HG03378 (cell line): ENCODE results near the gene ARL2.

Experiments used
- ATAC-seq: cut with Tn5 transposase; IDR thresholded peaks from one replicate; pipeline ENCODE4 v1.9.1; 2021; ENCODE audit warnings: mild to moderate bottlenecking, moderate library complexity; ENCODE audit not compliant: unreplicated experiment

ARL2 gene

DNA sequence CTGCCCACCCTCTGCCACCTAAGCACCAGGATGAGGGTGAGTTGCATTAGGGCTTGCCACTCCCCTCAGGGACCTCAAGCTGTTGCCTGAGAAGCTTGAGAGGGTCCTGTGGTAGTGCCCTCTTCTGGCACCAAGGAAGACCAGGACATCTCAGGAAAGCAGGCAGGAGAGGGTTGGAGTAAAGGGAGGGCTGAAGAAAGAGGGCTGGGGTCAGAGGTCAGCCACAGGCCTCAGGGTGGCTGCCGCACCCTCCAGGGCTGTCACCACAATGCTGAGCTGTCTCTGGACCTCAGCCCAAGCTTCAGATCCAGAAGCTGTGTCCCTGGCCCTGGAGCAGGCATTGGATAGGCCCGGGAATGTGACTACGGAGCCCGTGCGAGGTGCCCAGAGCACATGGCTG, 31.1 kb downstream of the ARL2 start:
- ATAC-seq: no peak

DNA sequence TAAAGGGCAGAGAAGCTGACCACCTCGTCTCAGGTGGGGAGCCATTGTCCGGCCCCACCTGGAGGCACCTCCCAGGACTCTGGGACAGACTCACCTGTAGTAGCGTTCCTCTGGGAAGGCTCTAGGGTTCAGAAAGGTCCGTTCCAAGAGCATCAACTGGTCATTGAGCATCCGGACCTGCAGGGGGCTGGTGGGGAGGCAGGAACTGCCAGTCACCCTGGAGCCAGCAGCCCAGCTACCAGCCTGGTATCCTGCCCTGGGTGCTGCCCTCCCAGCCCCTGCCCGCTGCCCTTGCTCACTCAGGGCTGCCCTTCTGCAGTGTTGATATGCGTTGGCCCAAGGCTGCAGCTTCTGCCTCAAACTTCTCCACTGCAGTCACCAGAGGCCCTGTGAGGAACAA, 31.8 kb downstream of the ARL2 start:
- ATAC-seq: no peak

DNA sequence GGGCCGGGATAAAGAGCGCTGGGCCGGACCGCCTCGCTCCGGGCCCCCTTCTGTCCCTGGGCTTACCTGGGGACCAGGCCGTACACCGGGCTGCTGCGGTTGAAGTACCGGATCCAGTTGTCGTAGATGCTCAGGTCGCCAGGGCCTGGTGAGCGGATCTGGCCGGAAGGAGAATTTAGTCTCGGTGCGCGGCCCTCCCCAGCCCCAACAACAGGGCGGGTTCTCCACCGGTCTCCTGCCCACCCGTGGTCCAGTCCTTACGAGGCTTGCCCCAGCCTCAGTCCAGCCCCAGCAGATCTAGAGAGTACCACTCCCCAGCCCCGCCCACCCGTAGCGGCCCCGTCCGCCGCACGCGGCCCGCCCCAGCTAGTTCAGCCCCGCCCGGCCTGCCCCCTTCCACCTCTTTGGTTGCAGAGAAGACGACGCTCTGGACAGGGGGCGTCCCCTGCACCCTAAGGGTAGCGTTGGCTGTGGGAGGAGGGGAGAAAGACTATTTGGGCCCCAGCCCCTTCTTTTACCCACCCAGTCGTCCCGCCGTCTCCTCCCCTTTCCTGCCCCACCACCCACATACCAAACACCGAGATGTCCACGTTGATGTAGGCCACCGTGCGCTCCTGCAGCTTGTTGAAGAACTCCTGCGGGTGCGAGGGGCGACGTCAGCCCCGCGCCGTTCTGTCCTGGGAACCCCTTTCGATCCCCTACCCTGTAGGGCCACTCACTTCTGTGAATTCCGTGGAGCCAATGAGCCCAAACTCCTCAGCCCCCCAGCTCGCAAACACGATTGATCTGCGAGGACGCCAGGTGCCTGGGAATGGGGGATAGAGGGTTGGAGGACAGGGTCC, 33.8 kb downstream of the ARL2 start:
- ATAC-seq: no peak

DNA sequence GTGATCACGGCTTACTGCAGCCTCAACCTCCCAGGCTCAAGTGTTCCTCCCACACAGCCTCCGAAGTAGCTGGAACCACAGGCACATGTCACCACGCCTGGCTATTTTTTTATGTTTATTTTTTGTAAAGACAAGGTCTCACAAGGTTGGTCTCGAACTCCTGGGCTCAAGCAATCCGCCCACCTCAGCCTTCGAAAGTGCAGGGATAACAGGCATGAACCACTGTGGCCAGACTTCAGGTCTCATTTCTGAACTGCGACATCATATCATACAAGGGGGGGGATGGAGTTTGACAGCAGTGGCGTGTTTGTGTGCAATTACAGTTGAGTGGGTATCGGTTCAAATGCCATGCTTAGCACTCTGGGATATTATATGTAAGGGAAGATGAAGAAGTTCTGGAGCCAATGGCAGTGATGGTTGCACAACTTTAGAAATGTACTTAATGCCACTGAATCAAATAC, 37.5 kb downstream of the ARL2 start:
- no peak for ATAC-seq

DNA sequence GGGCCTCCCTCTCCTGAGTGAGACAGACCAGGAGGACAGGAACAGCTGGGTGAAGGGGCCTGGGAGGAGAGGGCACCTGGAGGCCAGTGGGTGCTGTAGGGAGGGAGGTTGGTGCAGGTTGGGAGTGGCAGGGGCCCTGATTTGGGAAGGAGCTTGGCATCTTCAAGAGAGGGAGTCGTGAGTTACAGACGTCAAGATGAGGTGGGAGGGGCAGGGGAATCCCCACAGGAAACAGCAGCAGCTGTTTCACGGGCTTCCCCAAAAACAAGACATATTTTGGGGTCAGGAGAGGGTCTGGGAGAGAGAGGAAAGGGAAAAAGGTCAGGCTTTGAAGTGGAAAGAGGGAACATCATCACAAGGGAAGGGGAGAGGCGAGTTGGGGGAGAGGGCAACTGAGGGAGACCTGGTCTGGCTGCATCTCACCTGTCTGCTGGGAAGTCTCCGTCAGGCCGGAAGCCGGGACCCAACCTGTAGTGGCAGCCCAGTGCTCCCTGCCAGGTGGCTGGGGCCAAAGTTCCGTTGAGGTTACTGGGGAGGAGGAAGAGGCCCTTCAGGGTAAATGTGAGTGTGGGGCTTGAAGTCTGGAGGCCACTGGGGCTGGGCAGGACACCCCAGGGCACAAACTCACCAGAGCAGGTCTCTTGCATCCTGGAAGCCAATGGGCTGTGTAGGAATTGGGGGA, 40.0 kb downstream of the ARL2 start:
- no peak for ATAC-seq

DNA sequence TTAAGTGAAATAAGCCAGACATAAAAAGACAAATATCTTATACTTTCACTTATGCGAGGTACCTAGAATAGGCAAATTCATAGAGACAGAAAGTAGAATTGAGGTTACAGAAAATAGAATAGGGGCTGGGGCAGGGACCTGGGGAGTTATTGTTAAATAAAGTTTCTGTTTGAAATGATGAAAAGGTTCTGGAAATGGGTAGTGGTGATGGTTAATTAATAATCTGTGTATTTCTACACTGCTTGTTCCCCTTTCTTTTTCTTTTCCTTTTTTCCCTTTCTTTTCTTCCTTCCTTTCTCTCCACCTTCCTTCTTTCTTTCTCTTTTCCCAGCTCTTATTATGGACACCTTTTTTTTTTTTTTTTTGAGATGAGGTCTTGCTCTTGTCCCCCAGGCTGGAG, 41.6 kb downstream of the ARL2 start:
- no peak for ATAC-seq

DNA sequence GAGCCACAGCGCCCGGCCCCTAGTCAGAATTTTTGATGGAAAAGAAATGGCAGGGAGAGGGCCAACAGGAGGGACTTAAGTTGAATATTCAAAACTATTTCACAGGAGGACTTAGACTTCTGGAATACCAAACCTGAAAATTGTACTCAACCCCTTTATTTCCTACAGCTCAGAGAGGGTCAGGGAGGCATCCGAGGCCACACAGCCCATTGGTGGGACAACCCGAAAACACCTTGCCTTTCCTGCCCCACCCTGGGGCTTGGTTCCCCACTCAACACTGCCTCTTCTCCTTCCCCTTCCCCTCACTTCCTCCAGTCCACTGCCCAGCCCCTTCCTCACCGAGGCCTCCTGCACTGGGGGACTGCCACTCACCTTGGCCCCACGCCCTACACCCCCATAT, 43.0 kb downstream of the ARL2 start:
- no peak for ATAC-seq

DNA sequence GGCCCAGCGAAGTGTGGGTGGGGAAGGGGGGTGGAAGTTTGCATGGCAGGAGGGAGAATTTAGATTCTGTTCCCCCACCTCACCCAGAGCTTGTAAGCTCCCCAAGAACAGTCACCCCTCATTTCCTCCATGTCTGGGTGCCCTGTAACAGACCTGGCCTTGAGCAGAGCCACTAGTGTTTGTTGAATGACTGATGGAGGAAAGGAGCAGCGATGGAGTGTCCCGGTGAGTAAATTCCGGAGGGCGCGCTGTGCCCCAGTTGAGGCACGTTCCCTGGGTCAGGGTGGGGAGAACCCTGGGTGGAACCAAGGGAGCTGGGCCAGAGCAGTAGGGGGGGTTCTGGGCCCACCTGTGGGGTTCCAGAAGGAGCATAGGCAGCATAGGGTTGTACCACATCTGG, 43.6 kb downstream of the ARL2 start:
- no peak for ATAC-seq

DNA sequence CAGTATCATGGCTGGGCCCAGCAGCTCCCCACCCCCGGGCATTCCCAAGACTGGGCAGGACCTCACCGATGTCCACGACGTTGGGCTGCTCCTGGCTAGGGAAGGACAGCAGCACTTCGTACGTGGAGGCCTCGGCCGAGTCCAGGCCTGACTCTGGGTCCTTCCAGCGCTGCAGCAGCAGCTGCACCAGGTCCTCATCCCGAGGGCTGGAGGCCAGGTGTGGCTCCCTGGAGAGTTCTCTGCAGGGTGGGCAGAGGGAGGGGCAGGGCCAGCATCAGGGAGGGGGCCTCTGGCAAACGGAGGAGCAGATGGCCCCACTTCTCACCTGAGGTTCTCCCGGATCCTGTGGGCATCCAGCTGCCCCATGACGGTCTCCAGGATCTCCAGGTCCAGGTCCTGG, 44.1 kb downstream of the ARL2 start:
- no peak for ATAC-seq

DNA sequence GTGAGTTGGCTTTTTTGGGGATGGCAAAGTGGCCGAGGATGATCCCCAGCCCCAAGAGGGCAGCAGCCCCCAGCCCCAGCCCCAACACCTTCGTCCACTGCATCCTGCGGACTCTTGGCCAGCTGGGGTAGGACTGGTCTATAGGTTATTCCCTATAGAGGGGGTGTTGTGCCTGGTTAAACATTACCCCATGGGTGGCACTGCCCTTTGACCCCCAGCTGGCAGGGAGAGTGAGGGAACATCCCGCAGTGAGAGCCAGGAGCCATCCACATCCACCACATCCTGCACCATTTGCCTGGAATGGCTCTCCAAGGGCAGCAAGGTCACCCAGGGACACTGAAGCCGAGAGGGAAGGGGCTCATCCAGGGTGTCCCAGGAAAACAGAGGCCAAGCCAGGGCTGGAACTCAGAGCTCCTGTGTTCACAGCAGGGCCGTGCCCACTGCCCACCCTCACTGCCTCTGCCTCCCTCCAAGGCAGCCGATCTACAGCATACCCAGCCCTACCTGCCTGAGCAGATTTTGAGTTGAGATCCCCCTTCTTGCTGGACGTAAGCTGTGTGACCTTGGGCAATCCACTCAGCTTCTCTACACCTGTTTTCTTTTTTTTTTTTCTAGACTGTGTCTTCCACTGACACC, 44.6 kb downstream of the ARL2 start, which contains the start of gene NAALADL1:
Gene NAALADL1 (minus strand): TSS at position 135 of the 636 bp plus-strand sequence. CDS start 32 bp downstream, at position 103.
- no peak for ATAC-seq

DNA sequence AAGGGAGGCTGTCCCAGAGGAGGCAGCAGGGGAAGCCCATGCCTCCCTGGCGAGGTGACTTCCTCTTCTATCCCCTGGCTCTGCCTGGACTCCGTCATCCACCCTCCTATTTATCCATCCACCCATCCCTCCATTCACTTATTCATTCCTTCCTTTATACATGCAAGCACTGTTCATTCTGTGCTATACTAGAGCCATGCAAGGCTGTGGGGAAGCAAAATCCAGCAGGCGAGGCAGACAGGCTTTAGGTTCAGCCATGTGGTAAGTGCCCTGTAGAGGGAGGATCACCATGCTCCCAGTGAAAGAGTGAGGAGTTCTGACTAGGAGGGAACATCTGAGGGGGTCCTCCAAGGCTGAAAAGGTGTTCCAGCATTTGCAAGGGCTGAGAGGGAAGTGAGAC, 45.6 kb downstream of the ARL2 start:
- no peak for ATAC-seq

DNA sequence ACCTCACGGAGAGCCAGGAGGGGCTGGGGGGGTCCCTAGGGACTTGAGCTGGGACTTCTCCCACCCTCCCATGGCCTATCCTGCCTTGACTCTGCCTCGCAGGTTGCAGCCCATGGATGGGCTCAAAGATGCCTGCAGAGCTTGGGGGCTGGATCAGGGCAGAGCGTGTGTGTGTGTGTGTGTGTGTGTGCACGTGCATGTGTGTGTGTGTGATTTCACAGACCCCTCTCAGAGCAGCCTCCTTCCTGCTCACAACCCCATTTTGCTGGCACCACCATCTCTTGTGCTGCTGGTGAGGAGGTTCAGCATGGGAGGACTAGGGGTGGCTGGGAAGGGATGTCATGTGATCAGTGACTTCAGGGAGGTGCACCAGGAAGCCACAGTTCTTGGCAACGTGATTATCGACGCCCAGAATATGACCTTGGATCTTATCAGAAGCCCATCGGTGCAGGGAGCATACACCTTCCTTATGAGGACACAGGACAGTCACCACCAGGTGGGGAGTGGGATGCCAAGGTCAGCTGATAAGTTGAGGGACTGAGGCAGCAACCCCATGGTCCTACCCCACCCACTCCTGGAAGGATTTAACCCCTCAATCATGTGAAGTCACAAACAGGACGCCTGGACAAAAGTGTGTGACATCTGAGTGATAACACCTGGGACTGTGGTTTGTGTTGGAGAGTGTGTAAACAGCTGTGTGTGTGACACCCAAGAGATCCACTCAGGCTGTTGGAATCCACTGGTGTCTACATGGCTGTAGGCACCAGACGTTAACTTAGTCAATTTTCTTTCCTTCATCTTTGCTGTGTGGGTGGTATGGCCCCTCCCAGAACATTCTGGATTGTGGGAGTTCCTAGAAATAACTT, 46.2 kb downstream of the ARL2 start:
- no peak for ATAC-seq

DNA sequence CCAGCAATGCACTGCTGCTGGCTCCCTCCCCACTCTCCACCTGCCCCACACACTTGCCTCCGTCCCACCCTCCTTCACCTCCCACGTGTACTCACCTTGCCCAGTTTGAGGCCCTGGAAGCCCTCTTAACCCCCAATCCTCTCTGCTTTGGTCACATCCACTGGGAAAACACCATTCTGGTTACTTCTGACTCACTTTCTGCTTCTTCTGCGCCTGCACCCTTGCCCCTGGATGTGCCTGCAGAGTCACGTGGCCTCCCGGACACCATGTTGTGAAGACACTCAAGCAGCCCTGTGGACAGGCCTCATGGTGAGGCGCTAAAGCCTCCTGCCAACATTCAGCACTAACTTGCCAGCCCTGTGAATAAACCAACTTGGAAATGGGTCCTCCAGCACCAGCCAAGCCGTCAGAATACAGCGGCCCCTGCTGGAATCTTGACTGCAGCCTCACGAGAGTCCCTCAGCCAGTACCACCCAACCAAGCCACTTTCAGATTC, 47.0 kb downstream of the ARL2 start:
- ATAC-seq: no peak

DNA sequence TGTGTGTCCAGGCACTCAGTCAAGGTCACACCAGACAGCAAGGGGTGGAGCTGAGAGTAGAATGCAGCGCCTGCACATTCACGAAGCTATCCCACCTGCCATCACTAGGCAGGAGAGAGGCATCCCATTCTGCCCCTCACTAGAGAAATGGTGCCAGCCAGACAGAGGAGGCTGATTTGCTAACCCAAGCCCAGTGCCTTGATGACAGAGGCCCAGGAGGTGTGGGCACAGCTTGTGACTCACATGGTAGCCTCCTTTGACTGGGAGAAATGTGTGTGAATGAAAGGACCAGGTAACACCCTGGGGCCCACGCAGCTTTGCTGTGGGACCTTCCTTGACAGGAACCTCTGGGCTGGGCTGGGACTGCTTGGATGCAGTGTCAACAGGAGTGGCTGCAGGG, 49.6 kb downstream of the ARL2 start:
- no peak for ATAC-seq

DNA sequence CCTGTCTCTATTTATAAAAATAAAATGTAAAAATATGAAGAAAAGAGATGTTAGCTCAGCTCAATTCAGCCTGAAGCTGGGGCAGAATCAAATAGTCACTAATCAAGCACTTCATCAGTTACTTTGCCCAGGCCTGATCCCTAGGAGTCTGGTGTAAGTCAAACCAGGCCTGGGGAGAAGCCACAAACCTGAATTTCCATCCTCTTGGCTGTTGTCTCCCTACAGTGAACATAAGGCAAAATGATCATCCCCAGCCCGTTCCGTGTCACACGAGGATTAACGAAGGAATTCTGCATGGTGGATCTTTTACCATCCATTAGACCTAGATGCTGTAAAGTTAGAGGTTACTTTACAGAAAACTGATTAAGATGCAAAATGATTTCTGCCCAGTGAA, 50.9 kb downstream of the ARL2 start:
- no peak for ATAC-seq

DNA sequence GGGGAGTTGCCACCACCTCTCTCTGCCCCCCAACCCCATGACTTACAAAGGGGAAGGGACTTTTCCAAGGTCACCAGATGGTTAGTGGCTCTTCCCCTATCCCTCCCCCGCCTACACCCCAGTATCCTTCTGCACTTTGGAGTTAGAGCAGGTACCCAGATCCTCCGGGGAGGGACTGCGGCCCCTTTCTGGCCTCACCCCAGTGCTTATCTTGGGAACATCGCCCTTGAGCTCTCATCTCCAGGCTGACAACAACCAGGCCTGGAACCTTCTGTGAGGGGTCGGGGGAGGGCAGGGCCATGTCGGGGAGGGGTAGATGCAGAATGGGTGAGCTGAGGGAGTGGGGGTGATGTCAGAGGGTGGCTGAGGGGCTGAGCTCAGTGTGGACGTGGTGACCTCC, 51.9 kb downstream of the ARL2 start:
- ATAC-seq: no peak

DNA sequence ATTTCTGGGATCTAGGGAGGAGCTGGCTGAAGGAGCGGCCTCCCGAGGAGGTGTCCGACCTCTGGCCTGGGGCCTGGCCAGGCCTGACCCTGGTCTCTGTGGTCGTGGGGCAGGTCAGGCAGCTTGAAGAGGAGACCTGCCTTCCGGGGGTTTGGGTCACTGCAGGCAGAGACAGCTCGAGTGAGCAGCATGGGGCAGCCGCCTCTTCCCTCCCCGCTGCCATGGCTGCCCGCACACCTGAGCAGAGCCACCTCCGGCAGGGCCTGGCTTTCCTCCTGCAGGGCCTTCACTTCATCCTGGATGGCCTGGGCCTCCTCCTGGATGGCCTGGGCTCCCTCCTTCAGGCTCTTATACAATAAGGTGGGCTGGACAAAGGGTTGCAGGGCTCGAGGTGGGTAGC, 52.4 kb downstream of the ARL2 start:
- no peak for ATAC-seq

DNA sequence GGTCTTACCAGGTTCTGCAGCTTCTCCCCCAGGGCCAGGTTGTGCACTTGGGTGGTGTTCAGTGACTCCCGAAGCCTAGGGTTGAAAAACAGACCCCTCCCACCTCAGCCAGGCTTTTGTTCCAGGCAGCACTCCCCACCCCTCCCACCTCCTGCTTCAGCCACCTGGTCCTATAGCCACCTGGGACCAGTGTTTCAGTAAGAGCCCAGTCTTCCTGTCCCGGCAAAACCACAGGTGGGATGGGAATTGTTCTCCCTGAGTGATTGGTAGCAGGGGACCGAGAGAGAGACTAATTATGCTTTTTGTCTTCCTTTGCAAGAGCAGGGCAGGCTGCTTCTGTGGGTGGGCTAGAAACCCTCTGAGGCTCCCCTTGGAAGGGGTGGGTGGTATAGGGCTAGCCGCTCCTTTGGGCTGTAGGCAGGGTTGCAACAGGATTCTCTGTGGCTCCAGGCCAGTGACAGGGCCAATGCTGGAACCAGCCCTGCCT, 52.9 kb downstream of the ARL2 start:
- ATAC-seq: no peak

DNA sequence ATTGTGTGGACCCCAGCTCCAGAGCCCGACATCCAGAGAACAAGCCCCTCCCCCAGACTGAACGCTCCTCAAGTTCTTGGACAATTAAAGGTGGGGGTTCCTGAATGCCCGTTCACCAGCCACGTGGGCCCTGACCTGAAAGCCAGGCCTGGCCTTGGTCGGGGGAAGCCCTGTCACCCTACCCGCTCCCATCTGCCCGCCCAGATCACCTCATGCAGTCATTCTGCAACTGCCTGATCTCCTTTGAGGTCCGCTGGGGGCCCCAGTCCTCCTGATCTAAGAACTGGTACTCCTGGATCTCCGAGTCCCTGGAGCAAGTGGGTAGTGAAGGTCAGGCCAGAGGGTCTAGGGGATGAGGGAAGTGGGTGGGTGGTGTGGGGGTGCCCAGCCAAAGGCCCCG, 53.5 kb downstream of the ARL2 start:
- ATAC-seq: no peak

DNA sequence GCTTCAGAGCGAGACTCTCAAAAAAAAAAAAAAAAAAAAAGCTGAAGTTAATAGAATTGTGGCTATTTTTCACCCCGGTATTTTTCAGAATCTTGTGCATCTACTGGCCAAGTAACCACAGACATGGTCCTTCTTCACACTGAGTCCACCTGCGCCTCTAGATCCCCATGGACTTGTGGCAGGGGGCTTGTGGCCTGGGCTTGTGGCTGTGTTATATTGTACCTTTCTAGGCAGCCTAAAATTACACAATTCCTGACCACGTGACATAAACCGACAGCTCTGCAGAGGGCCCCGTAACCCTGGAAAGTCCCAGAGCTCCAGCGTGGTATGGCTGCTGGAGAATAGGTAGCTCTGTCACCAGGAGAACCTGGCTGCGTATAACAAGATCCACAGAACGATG, 55.3 kb downstream of the ARL2 start:
- no peak for ATAC-seq
